ENCODE measurements around the gene XXYLT1.

GRCh38 chr3:195057716-195058115, 213.2 kb downstream of the XXYLT1 start:
- TF ChIP-seq CTCF (IDR thresholded peaks at IDR 0.05) (no peak), POLR2A (IDR thresholded peaks at IDR 0.05) (no peak)
